ENCODE data around the gene CLCF1. TPM values are rescaled to one million over a fixed set of nuclear protein-coding genes. Genes with fewer than 3 reads are reported as not detected.

CLCF1 gene
- total RNA-seq, 1 experiment from 2014 or later: 2.1 TPM

DNA sequence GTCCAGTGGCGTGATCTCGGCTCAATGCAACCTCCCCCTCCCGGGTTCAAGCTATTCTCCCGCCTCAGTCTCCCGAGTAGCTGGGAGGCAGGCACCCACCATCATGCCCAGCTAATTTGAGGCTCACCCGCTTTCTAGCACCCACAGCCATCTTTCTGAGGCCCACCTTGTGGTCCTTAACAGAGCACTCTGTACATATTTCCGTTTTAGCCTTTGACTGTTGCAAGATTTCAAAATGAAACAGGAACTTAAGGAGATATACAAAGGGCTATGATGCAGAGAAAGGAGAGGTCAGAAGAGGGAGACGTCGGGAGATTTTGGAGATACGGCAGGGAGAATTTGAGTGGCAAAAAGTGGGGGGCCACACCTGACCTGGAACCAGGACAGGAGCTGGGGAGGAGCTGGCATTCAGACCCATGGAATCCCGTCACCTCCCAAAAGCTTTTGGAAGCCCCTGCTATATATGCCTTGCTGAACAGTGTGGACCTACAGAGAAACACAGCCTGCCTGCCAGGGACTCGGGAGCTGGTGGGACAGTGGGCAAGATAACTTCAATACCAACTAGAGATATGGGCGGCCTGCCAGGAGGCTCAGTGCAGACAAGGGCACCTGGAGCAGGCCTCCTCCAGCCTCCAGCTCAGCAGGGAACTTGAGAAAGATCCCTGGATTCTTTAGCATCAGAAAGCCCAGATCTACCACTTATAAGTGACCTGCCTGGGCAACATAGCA, 8.0 kb upstream of the CLCF1 start:
- no peaks in the 10 kb centered on the region for H3K36me3 Mint-ChIP-seq (ENCODE audit: insufficient read depth in 1 of 3, low read depth in 3 of 3)
- H3K4me1 Mint-ChIP-seq: peaks cover 19 to 23% of the 10 kb centered on the region in 2 experiments
- no peak overlapping the region; a peak in 1 of 7 replicates for H3K27ac Mint-ChIP-seq
- TF ChIP-seq, protein P1, sequence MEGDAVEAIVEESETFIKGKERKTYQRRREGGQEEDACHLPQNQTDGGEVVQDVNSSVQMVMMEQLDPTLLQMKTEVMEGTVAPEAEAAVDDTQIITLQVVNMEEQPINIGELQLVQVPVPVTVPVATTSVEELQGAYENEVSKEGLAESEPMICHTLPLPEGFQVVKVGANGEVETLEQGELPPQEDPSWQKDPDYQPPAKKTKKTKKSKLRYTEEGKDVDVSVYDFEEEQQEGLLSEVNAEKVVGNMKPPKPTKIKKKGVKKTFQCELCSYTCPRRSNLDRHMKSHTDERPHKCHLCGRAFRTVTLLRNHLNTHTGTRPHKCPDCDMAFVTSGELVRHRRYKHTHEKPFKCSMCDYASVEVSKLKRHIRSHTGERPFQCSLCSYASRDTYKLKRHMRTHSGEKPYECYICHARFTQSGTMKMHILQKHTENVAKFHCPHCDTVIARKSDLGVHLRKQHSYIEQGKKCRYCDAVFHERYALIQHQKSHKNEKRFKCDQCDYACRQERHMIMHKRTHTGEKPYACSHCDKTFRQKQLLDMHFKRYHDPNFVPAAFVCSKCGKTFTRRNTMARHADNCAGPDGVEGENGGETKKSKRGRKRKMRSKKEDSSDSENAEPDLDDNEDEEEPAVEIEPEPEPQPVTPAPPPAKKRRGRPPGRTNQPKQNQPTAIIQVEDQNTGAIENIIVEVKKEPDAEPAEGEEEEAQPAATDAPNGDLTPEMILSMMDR (conservative IDR thresholded peaks at IDR 0.05): no peak
- Histone ChIP-seq H3K4me2 (ENCODE audit: insufficient read depth, insufficient read length, low read length) (no peak overlapping the region), H3K27me3 (ENCODE audit: insufficient read depth, low read length) (peaks cover 6% of the 10 kb centered on the region; the same call in 1 of the 2 replicates), H2BK5ac (ENCODE audit: insufficient read length, low read length) (no peak overlapping the region), H2BK12ac (ENCODE audit: insufficient read length, low read depth, low read length) (no peak overlapping the region), H3K79me1 (ENCODE audit: insufficient read depth, low read depth, low read length, poor library complexity, severe bottlenecking) (no peaks in the 10 kb centered on the region), H3T11ph (ENCODE audit: low read length) (no peak overlapping the region), H3K56ac (ENCODE audit: insufficient read length, low read depth, low read length) (no peak overlapping the region), H3K4me1 (ENCODE audit: insufficient read depth, low read length) (no peaks in the 10 kb centered on the region), H4K20me1 (ENCODE audit: control insufficient read depth, insufficient read depth, insufficient read length) (no peaks in the 10 kb centered on the region), H3K9me3 (ENCODE audit: control insufficient read depth, low read depth, low read length) (no peaks in the 10 kb centered on the region), H2BK120ac (ENCODE audit: low read depth, low read length, poor library complexity, severe bottlenecking) (no peak overlapping the region), H2AK5ac (ENCODE audit: insufficient read length, low read length) (no peak overlapping the region), H3K23me2 (ENCODE audit: insufficient read length, low read depth, low read length, poor library complexity, severe bottlenecking) (no peaks in the 10 kb centered on the region), H4K5ac (ENCODE audit: insufficient read length, low read depth, low read length) (no peak overlapping the region), H2BK15ac (ENCODE audit: low read depth, low read length) (no peak overlapping the region), H3K23ac (ENCODE audit: insufficient read length, low read depth, low read length) (no peak overlapping the region), H4K91ac (ENCODE audit: insufficient read length, low read depth, low read length) (no peak overlapping the region), H2BK20ac (ENCODE audit: low read depth, low read length, poor library complexity, severe bottlenecking) (no peak overlapping the region), H3K4ac (ENCODE audit: low read depth, low read length) (no peak overlapping the region), H3K27ac (ENCODE audit: insufficient read length, low read depth, low read length) (no peak overlapping the region), H3K79me2 (ENCODE audit: insufficient read depth, low read length) (no peaks in the 10 kb centered on the region), H3K18ac (ENCODE audit: insufficient read length, low read depth, low read length) (no peak overlapping the region), H4K8ac (replicated peaks; ENCODE audit: insufficient read length, low read depth, low read length) (no peak overlapping the region), H3K9ac (ENCODE audit: extremely low read depth, insufficient read length, low read length) (no peak overlapping the region), H2AFZ (ENCODE audit: low read length) (no peak overlapping the region), H3K14ac (ENCODE audit: insufficient read depth, low read length) (no peak overlapping the region)
- no peak for DNase-seq
- H3K9me3 Mint-ChIP-seq: no peaks in the 10 kb centered on the region; a peak in 1 of 5 replicates
- WGBS (ENCODE audit: extremely low coverage, insufficient read length, low lambda C conversion rate): no CpG with 5 or more reads among the region's 13 CpGs
- no peak overlapping the region for H3K4me3 Mint-ChIP-seq
- peaks cover 61% of the 10 kb centered on the region for H3K27me3 Mint-ChIP-seq (ENCODE audit: low read depth)

All from H9 (cell line).